Anterior cingulate cortex (tissue), 58 donors: ENCODE results near the gene LINS1.
A peak's percentile ranks its signal among the peaks of the same experiment; 100 is the strongest.

Experiments
- DNase-seq, 58 donors: peaks; one replicate each; lab custom pipeline; 2025; lab: John Stamatoyannopoulos, UW

LINS1 gene

GRCh38 chr15:100560323-100560722 lies 41.7 kb downstream of the LINS1 start:
- DNase-seq: no peak

GRCh38 chr15:100559330-100559729 lies 42.7 kb downstream of the LINS1 start:
- DNase-seq: peak in 1 of 58 donors; percentile 12

- DNase-seq: no peak
These were observed 43.2 kb downstream of the LINS1 start for GRCh38 chr15:100558771-100559254.

GRCh38 chr15:100553468-100553867 lies 48.5 kb downstream of the LINS1 start:
- DNase-seq: no peak

DNA sequence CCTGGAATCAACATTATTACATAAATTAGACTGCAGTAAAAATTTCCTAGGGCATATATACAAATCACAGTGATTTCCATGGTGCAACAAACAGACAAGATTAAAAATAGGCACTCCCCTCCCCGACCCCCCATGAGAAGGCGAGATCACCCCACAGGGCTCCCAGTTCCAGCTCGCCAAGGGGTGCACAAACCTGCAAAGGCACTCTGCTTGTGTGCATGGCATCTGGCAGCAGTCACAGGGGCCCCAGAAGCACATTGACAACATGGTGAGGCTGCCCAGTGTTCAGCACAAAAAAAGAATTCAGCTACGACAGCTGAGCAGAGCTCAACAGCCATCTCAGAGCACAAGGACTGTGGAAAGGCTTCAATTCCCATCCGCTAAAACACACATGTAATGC lies 54.0 kb downstream of the LINS1 start:
- no peak for DNase-seq

GRCh38 chr15:100544946-100545345 lies 57.0 kb downstream of the LINS1 start:
- no peak for DNase-seq

DNA sequence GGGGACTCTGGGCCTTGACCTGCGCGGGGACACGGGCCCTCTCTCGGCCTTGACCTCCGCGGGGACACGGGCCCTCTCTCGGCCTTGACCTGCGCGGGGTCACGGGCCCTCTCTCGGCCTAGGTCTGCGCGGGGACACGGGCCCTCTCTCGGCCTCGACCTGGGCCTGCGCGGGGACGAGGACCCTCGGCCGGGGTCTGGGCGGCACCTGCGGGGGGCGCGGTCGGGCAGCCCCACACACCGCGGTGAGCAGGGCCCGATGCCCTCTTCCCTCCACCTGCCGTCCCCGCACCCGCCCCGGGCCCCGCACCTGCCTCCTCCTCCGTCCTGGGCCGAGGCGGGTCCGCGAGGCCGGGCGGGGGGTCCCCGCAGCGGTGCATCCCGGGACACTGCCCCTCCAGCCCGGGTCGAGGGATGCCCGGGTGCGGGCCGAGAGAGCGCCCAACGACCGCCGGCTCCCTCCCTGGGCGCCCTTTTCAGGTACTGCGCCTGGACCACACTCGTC lies 57.6 kb downstream of the LINS1 start:
- no peak for DNase-seq

DNA sequence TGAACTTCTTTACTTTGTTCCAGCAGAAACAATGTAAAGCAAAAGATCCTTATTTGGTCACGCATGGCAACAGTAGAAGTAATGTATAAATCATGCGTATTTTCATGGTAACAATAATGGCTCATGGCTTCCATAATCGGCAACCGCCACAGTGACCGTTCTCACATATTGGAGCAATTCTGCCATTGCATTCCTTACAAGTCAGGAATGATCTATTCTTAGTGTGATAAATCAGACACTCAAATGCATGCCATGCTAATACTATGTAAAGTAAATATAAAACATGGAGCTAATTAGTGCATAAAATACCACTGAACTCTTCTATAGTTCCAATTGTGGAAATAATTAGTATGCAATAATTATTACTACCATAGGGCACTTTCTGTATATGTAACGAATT lies 59.7 kb downstream of the LINS1 start:
- DNase-seq: no peak

DNA sequence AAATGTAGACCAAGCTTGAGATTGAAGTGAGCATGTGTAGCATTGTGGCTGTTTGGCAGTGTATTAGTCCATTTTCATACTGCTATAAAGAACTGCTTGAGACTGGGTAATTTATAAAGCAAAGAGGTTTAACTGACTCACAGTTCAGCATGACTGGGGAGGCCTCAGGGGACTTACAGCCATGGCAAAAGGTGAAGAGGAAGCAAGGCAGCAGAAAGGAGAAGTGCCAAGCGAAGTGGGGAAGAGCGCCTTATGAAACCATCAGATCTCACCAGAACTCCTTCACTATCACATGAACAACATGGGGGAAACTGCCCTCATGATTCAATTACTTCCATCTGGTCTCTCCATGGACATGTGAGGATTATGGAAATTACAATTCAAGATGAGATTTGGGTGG lies 64.7 kb downstream of the LINS1 start:
- peak in 1 of 58 donors; percentile 2 for DNase-seq

DNA sequence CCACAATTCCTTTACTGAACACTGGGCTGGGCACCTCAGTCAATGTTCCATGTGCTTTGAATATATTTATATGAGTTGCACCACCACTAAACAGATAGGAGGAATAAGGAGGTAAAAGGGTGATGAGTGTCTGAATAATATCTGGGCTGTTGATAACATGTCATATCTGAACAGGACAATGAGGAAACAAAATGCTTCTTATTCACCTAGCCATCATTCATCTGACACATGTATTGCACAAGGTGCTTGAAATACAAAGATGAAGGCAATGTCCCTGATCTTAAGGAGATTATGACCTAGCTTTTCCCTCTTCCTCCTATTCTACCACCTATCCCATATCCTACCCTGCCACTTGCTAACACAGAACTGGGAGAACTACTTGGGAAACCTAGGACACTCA lies 65.3 kb downstream of the LINS1 start:
- DNase-seq: no peak

DNA sequence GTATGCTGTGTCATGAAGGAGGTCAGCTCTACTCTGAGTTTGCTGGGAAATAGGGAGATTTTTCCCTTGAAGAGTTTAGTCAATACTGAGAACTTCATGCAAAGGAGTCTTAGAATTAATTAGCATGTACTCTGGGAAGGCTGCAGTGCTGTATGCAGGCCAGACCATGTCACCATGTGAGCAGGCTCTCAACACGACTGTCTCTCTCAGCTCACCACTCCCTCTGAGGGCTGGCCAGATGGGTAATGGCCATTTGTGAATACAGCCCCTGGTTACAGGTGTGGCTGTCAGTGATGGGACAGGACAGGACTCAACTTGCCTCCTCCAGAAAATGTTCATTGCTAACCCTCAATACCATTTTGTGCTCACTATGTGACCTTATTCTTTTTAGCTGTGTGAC lies 68.1 kb downstream of the LINS1 start:
- no peak for DNase-seq

- DNase-seq: peak in 2 of 58 donors; percentile 7 to 15
These were observed 70.1 kb downstream of the LINS1 start for GRCh38 chr15:100531823-100532327.

- no peak for DNase-seq
These were observed 70.8 kb downstream of the LINS1 start for GRCh38 chr15:100531204-100531603.

- DNase-seq: no peak
These were observed 72.4 kb downstream of the LINS1 start for GRCh38 chr15:100529556-100529955.

- DNase-seq: no peak
These were observed 73.1 kb downstream of the LINS1 start, which contains the start of gene CERS3 for GRCh38 chr15:100528833-100529428. CERS3 (minus strand) TSS chr15:100528950; CDS start chr15:100501849, 27,101 bp downstream.

DNA sequence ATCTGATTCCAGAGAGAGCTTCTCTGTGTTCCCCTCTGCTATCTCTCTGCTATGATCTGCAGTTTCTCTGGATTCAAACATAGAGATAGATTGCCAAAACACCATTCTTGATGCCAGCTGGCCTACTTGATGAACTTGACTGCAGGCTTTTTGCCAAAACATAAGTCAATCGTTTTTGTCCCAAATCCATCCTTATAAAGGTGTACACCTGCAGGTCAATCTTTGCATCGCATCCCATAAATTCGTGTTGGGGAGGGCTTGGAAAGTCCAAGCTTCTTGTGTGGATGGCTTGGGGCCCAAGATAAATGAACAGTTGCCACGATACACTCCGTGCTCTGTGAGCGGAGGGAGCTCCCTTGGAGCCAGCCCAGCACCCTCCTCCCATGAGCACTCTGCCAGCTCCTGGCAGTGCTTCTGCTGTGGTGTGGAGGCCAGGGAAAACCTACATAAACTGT lies 75.9 kb downstream of the LINS1 start:
- peak in 57 of 58 donors; percentile 2 to 83 (median 59) for DNase-seq

DNA sequence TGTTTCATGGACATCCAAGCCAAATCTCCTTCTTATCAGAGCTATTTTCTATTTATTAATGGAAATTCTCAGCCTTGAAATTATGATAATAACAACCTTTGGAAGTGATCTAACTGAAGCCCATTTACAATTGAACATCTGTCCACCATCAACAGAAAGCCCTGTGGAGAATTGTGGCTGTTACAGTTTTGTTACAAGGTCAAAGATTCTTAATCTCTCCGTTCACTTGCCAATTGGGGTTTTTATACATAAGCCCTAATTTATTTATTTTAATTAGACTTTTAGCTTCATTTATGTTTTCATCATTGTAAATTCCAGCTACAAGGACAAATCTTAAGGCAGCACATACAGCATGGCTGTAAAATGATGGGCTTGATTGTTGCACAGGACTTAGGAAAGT lies 76.5 kb downstream of the LINS1 start:
- DNase-seq: no peak

DNA sequence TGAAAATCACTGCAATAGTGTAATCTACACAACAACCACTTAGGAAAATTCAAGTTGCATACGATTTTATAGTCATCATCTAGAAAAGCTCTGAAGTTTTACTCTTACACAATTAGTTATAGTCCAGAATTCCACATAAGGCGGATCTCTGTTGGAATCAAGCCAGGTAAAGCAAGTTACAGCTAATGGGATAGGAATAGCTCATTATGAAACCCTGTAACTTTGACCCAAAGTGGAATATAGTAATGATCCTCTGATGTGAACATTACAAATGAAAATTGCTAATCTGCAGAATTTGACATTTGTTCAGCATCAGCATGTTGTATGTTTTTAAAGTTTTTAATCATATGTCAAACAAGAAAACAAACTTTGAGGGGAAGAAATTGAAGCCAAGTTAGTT lies 77.7 kb downstream of the LINS1 start:
- no peak for DNase-seq

GRCh38 chr15:100521907-100522306 lies 80.1 kb downstream of the LINS1 start:
- no peak for DNase-seq

GRCh38 chr15:100520132-100520921 lies 81.7 kb downstream of the LINS1 start:
- DNase-seq: no peak

- DNase-seq: no peak
These were observed 84.1 kb downstream of the LINS1 start for GRCh38 chr15:100517846-100518245.
